Subcutaneous abdominal adipose tissue (tissue), 5 donors: ENCODE measurements around the gene RGS12.
A peak's percentile ranks its signal among the peaks of the same experiment; 100 is the strongest.

Source experiments
- H3K27ac ChIP-seq: one replicate; pipeline ENCODE4 v1.7.0; 2013; ENCODE audit warnings: low read depth, mild to moderate bottlenecking, inconsistent platforms, low read length, moderate library complexity
- H3K27me3 ChIP-seq, 5 donors: one replicate each; pipeline ENCODE4 v1.7.0; 2013; ENCODE audit warnings: low read length in 5 of 5, inconsistent platforms in 1 of 5; ENCODE audit not compliant: control insufficient read depth in 5 of 5, insufficient read depth in 4 of 5
- H3K36me3 ChIP-seq, 5 donors: one replicate each; pipeline ENCODE4 v1.7.0; 2013; ENCODE audit warnings: low read length in 5 of 5; ENCODE audit not compliant: control insufficient read depth in 5 of 5, insufficient read depth in 5 of 5
- H3K4me1 ChIP-seq, 5 donors: one replicate each; pipeline ENCODE4 v1.7.0; 2013; ENCODE audit warnings: low read length in 5 of 5, mild to moderate bottlenecking in 3 of 5, moderate library complexity in 1 of 5; ENCODE audit not compliant: control insufficient read depth in 5 of 5, insufficient read depth in 5 of 5
- H3K4me3 ChIP-seq, 5 donors: one replicate each; pipeline ENCODE4 v1.7.0; 2013; ENCODE audit warnings: low read length in 5 of 5, low read depth in 1 of 5
- H3K9ac ChIP-seq, 5 donors: one replicate each; pipeline ENCODE4 v1.7.0; 2013; ENCODE audit warnings: low read length in 5 of 5, mild to moderate bottlenecking in 4 of 5, moderate library complexity in 3 of 5
- H3K9me3 ChIP-seq, 5 donors: one replicate each; pipeline ENCODE4 v1.7.0; 2013; ENCODE audit warnings: low read length in 5 of 5; ENCODE audit not compliant: control insufficient read depth in 5 of 5
- donor health status: healthy.
- donor health status: healthy.
- donor health status: healthy.
- donor health status: healthy.
- donor health status: healthy.

RGS12 gene

DNA sequence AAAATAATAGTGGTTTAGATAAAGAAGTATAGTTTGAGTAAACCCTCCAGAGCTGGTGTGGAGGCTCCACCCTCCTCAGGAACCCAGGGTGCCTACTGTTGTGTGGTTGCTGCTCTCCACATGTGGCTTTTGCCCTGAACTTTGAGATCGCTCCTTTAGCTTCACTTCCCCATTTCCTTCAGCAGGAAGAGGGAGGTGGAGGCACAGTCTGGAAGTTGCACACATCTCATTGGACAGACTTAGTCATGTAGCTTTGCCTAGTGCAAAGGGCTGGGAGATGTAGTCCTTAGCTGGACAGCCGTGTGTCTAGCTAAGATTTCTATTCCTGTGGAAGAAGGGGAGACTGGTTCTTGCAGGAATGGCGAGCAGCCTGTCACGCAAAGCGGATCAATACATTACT is 37.9 kb downstream of the RGS12 start:
- Histone ChIP-seq H3K36me3 (no peaks in the 10 kb centered on the region), H3K27ac (no peak overlapping the region), H3K9me3 (no peaks in the 10 kb centered on the region), H3K4me1 (peaks cover 0 to 27% (median 0%) of the 10 kb centered on the region in 5 donors), H3K27me3 (no peaks in the 10 kb centered on the region), H3K9ac (no peak overlapping the region), H3K4me3 (no peak overlapping the region)

DNA sequence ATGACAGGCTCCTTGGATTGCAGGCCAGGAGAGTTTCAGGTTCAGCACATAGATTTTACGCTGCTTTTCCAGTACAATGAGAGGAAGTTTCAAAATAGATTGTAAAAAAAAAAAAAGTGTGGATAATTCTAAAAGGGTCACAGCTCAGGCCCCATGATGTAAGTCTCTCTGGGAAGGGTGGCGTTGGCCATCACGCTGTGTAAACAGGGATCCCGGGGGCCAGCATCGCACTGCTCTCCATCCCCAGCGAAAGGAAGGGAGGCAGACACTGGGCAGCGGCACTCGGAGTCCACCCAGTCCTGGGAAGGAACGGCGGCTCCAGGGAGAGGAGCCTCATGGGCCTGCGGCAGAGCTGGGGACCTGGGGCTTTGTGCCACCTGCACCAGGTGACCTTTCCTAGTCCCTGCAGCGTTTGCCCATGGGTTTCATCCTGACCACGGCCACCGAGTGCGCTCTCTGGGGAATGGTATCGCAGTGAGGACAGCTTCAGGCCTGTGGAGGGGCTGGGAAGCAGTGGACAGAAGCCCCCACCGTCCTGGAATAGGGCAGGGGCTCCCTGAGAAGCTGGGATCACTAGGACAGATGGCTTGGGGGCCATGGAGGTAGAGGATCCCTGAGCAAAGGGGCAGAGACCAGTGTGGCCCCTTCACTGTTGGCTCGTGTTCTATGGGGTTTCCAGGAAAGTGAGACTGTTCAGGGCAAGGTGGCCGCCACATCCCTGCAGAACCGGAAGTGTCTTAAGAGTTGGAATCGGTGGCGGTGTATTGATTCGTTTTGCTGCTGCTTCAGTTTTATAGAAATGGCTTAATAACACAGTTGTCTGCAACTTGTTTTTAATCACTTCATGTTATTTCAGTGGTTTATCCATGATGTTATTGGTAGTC is 38.9 kb downstream of the RGS12 start:
- peaks cover 0 to 27% (median 0%) of the 10 kb centered on the region in 5 donors for H3K4me1 ChIP-seq

DNA sequence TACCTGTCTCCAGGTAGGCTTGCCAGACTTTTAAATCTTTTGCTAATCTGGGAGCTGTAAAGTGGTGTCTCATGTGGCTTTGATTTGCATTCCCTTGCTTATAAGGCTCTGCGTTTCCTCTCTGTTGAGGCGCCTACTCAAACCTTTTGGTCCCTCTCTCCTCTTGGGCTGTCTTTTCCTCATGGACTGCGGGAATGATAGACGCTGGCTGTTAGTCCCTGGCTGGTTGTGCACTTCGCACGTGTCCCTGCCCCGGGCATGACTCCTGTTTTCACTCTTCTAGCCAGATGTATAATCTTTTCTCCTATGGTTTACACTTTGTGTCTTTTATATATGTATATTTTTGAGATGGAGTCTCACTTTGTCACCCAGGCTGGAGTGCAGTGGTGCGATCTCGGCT is 39.7 kb downstream of the RGS12 start:
- Histone ChIP-seq H3K27me3 (no peaks in the 10 kb centered on the region), H3K4me3 (no peak overlapping the region), H3K4me1 (peaks cover 0 to 27% (median 0%) of the 10 kb centered on the region in 5 donors), H3K9me3 (no peaks in the 10 kb centered on the region), H3K9ac (no peak overlapping the region), H3K36me3 (no peaks in the 10 kb centered on the region), H3K27ac (no peak overlapping the region)

More for the DNA sequence above, 38.9 kb downstream of the RGS12 start:
- no peaks in the 10 kb centered on the region for H3K9me3 ChIP-seq
- H3K36me3 ChIP-seq: no peaks in the 10 kb centered on the region
- no peaks in the 10 kb centered on the region for H3K27me3 ChIP-seq
- H3K27ac ChIP-seq: no peak overlapping the region
- no peak overlapping the region for H3K9ac ChIP-seq
- H3K4me3 ChIP-seq: peak overlapping the region in 3 of 5 donors; percentile 17 to 36 (median 23)

- peaks cover 0 to 27% (median 0%) of the 10 kb centered on the region in 5 donors for H3K4me1 ChIP-seq
- no peaks in the 10 kb centered on the region for H3K27me3 ChIP-seq
- H3K9me3 ChIP-seq: no peaks in the 10 kb centered on the region
- H3K27ac ChIP-seq: no peak overlapping the region
- H3K9ac ChIP-seq: no peak overlapping the region
- no peak overlapping the region for H3K4me3 ChIP-seq
- H3K36me3 ChIP-seq: no peaks in the 10 kb centered on the region
These were observed 41.5 kb downstream of the RGS12 start for GRCh38 chr4:3334316-3334715.

DNA sequence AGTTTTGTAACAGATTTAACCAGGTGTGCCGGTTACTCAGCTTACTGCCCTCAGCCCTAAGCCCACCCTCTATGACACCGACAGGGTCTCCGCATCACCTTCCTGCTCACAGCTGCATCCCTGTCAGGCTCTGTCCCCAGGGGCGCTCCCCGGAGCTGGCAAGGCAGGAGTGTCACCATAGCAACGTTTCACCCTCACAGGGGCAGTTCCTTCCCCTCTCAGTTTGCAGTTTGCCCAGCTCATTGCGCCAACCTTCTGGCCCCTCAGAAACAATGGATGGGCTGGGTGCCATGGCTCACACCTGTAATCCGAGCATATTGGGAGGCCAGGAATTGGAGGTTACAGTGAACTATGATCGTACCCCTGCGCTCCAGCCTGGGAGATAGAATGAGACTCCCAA is 42.6 kb downstream of the RGS12 start:
- Histone ChIP-seq H3K9me3 (no peaks in the 10 kb centered on the region), H3K36me3 (no peaks in the 10 kb centered on the region), H3K27me3 (no peaks in the 10 kb centered on the region), H3K27ac (no peak overlapping the region), H3K4me3 (no peak overlapping the region), H3K4me1 (peaks cover 0 to 27% (median 0%) of the 10 kb centered on the region in 5 donors), H3K9ac (no peak overlapping the region)

DNA sequence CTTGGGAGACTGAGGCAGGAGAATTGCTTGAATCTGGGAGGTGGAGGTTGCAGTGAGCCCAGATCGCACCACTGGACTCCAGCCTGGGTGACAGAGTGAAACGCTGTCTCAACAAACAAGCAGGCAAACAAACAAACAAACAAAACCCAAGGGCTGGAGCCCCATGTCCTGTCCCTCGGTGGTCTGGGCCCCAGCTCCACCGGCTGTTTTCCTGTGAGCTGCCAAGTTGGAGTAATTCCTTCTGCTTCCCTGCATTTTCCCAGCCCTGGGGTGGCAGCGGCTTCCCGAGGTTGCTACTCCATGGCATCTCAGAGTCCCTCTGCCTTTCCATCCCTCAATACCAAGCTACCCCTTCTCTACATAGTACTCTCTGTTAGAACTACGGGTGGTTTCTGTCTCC is 43.2 kb downstream of the RGS12 start:
- Histone ChIP-seq H3K4me1 (peaks cover 0 to 23% (median 0%) of the 10 kb centered on the region in 5 donors), H3K27ac (no peak overlapping the region), H3K9me3 (no peaks in the 10 kb centered on the region), H3K4me3 (no peak overlapping the region), H3K36me3 (no peaks in the 10 kb centered on the region), H3K27me3 (no peaks in the 10 kb centered on the region), H3K9ac (no peak overlapping the region)

DNA sequence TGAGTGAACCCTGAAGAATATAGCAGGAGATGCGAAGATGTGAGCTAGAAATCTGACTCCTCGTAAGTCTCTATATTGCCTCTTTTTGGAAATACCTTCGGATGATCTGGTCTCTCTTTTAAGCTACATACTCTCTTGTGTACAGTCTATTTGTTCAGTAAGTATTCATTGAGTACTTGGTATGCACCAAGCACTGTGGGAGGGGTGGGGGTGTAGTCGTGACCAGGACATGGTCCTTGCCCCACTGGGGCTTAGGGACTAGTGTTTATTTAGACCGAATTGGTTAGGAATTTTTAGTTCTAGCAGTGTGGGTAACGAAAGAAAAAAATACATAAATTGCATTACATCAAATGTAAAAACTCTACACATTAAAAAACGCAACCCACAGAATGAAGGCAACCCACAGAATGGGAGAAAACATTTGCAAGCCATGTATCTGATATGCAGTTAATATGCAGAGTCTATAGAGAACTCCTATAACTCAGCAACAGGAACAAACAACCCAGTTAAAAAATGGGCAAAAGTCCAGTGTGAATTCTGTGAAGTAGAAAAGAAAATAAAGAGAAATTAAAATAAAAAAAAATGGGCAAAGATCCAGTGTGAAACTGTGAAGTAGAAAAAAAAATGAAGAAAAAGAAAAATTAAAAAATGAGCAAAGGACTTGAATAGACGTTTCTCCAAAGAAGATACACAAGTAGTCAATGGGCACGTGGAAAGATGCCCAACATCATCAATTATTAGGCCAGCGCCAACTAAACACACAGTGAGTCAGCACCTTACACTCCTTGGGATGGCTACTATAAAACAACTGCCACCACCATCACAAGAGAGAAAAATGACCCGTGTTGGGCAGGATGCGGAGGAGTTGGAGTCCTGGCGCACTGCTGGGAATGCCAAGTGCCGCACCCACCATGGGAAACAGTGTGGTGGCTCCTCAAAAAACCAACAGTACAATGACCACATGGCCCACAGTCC is 43.8 kb downstream of the RGS12 start:
- Histone ChIP-seq H3K36me3 (no peaks in the 10 kb centered on the region), H3K4me1 (peaks cover 0 to 17% (median 0%) of the 10 kb centered on the region in 5 donors), H3K9ac (no peak overlapping the region), H3K27ac (no peak overlapping the region), H3K27me3 (no peaks in the 10 kb centered on the region), H3K4me3 (no peak overlapping the region), H3K9me3 (no peaks in the 10 kb centered on the region)

DNA sequence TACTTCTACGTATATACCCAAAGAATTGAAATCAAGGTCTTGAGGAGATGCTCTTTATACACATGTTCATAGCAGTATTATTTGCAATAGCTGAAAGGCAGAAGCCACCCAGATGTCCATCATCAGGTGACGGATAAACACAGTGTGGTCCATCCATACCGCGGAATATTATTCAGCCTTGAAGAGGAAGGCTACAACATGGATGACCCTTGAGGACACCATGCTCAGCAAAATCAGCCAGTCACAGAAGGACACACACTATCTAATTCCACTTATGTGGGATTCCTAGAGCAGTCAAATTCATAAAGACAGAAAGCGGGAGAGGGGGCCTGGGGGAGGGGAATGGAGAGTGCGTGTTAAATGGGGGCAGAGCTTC is 44.5 kb downstream of the RGS12 start:
- Histone ChIP-seq H3K9me3 (no peaks in the 10 kb centered on the region), H3K27ac (no peak overlapping the region), H3K4me3 (no peak overlapping the region)

GRCh38 chr4:3337811-3338210 is 45.0 kb downstream of the RGS12 start:
- H3K4me3 ChIP-seq: no peak overlapping the region
- peaks cover 0 to under 1% (median 0%) of the 10 kb centered on the region in 5 donors for H3K36me3 ChIP-seq
- no peak overlapping the region for H3K27ac ChIP-seq
- peaks cover 0 to 16% (median 3%) of the 10 kb centered on the region in 5 donors for H3K4me1 ChIP-seq
- no peaks in the 10 kb centered on the region for H3K9me3 ChIP-seq
- H3K27me3 ChIP-seq: no peaks in the 10 kb centered on the region
- H3K9ac ChIP-seq: no peak overlapping the region

More for the DNA sequence above, 44.5 kb downstream of the RGS12 start:
- Histone ChIP-seq H3K36me3 (no peaks in the 10 kb centered on the region), H3K27me3 (no peaks in the 10 kb centered on the region), H3K9ac (no peak overlapping the region), H3K4me1 (peaks cover 0 to 17% (median 3%) of the 10 kb centered on the region in 5 donors)
